Measurements from ENCODE around the gene CCR2.
A peak's percentile ranks its signal among the peaks of the same experiment; 100 is the strongest.

Gene CCR2

DNA sequence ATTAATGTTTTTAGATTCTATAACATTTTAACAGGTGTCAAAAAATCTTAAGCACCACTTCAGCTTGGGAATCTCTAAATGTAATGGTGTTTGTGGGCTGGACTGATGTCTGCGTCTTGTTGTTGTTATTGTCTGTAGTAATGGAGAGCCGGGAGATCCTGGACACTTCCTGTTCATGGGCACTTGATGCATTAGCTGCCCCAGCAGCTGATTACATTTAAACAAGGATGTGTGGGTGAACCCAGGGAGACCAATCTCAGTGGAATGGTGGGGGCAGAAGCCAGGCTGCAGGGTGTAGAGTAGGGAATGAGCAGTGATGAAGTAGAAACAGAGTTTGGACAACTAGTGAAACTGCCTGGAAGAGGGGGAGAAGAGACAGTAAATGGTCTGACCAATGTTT, 45.2 kb downstream of the CCR2 start:
- H3K27ac ChIP-seq (ENCODE audit: extremely low read depth, low read depth, low read length): no peak overlapping the region
- no peaks in the 10 kb centered on the region for H3K36me3 ChIP-seq (ENCODE audit: control insufficient read depth in 2 of 2, insufficient read depth in 1 of 2, low read length in 2 of 2)
- H3K9me3 ChIP-seq (ENCODE audit: control insufficient read depth, insufficient read depth, low read depth, low read length): no peaks in the 10 kb centered on the region
- no peak for TF ChIP-seq ZNF248 (tag by site-specific recombination; IDR thresholded peaks at IDR 0.05)
- TF ChIP-seq EGR2 (tag by site-specific recombination; IDR thresholded peaks at IDR 0.05; ENCODE audit: low read depth): 0 out of 2 replicates have a peak, but pooled peaks have one; percentile 15
- no peaks in the 10 kb centered on the region for H3K4me1 ChIP-seq (ENCODE audit: control insufficient read depth, insufficient read depth, low read length)
- POLR2A ChIA-PET: no interaction called here
- CTCF ChIA-PET: interaction anchor here (0.6 to 1.4 kb wide), 2 partner anchors 21 to 209 kb away, joined by 3 to 4 read pairs; no protein-coding TSS in a partner anchor
- H3K4me3 ChIP-seq (ENCODE audit: low read depth, low read length): no peak overlapping the region

DNA sequence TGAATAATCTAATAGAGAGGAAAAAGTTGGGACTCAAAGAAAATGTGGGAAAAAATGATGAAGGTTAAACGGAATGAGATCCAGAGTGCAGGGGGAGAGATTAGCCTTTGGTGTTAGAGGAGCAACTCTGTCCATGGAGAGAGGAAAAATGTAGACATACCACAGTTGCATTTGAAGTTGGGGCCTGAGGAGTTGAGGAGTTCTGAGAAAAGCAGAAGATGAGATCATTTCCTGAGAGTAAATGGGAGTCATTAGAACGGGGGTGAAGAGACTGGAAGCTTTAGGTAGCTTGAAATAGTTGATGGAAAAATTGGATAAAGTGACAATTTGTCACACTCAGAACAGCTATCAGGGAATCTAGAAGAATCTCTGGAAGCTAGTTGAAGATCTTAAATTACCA, 45.6 kb downstream of the CCR2 start:
- H3K4me3 ChIP-seq (ENCODE audit: low read depth, low read length): no peak overlapping the region
- no peaks in the 10 kb centered on the region for H3K36me3 ChIP-seq (ENCODE audit: control insufficient read depth in 2 of 2, insufficient read depth in 1 of 2, low read length in 2 of 2)
- no peak for TF ChIP-seq ZNF37A (tag by site-specific recombination; IDR thresholded peaks at IDR 0.05)
- TF ChIP-seq ZNF335 (tag by site-specific recombination; conservative IDR thresholded peaks at IDR 0.05): 0 out of 2 replicates have a peak, but pooled peaks have one; percentile 12
- CTCF ChIA-PET: interaction anchor here (0.6 to 1.1 kb wide), 2 partner anchors 21 to 209 kb away, joined by 3 read pairs; no protein-coding TSS in a partner anchor
- POLR2A ChIA-PET: no interaction called here
- no peaks in the 10 kb centered on the region for H3K9me3 ChIP-seq (ENCODE audit: control insufficient read depth, insufficient read depth, low read depth, low read length)
- H3K27ac ChIP-seq (ENCODE audit: extremely low read depth, low read depth, low read length): no peak overlapping the region
- no peaks in the 10 kb centered on the region for H3K4me1 ChIP-seq (ENCODE audit: control insufficient read depth, insufficient read depth, low read length)

DNA sequence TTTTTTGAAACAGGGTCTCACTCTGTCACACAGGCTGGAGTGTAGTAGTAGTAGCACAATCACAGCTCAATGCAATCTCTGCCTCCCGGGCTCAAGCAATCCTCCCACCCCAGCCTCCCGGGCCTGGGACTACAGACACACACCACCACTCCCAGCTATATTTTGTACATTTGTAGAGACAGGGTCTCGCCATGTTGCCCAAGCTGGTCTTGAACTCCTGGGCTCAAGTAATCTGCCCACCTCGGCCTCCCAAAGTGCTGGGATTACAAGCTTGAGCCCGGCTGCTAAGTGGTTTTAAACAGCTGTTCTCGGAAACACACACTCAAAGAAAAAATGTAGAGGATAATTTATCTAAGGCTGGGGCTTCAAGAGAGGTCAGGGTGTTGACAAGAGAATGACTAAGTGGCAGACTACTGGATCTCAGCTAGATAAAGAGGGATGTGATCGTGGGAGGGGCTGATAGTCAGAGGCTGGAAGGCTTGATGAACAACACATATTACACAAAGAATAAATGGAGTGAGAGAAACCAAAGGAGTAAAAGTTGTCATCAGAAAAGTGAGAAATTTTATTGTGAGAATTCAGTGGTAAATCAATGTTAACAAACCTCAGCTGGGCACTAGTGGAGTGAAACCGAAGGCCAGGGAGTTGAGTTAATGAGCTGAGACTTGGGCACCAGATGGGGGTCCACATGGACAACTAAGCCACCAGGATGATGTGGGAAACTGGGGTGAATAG, 46.3 kb downstream of the CCR2 start:
- no peak for TF ChIP-seq ZNF133 (tag by site-specific recombination; IDR thresholded peaks at IDR 0.05)
- TF ChIP-seq ZNF121 (tag by site-specific recombination; IDR thresholded peaks at IDR 0.05): no peak
- TF ChIP-seq OVOL3 (tag by site-specific recombination; IDR thresholded peaks at IDR 0.05): no peak
- no peak for TF ChIP-seq ZNF529 (tag by site-specific recombination; IDR thresholded peaks at IDR 0.05; ENCODE audit: insufficient replicate concordance)
- no peak for TF ChIP-seq HOXA7 (CRISPR knock-in tag; IDR thresholded peaks at IDR 0.05; ENCODE audit: borderline replicate concordance)
- no peak for TF ChIP-seq SCRT1 (tag by site-specific recombination; IDR thresholded peaks at IDR 0.05; ENCODE audit: borderline replicate concordance)
- TF ChIP-seq, protein P1, sequence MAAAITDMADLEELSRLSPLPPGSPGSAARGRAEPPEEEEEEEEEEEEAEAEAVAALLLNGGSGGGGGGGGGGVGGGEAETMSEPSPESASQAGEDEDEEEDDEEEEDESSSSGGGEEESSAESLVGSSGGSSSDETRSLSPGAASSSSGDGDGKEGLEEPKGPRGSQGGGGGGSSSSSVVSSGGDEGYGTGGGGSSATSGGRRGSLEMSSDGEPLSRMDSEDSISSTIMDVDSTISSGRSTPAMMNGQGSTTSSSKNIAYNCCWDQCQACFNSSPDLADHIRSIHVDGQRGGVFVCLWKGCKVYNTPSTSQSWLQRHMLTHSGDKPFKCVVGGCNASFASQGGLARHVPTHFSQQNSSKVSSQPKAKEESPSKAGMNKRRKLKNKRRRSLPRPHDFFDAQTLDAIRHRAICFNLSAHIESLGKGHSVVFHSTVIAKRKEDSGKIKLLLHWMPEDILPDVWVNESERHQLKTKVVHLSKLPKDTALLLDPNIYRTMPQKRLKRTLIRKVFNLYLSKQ (tag by site-specific recombination; IDR thresholded peaks at IDR 0.05; ENCODE audit: borderline replicate concordance): no peak
- no peak for TF ChIP-seq HOXC10 (CRISPR knock-in tag; IDR thresholded peaks at IDR 0.05)
- TF ChIP-seq ZBTB17 (tag by site-specific recombination; IDR thresholded peaks at IDR 0.05): no peak
- no peak for TF ChIP-seq ZNF571 (tag by site-specific recombination; IDR thresholded peaks at IDR 0.05)
- TF ChIP-seq ZNF701 (tag by site-specific recombination; IDR thresholded peaks at IDR 0.05): no peak
- no peak for TF ChIP-seq WT1 (tag by site-specific recombination; IDR thresholded peaks at IDR 0.05)
- no peak for TF ChIP-seq YY1 (tag by site-specific recombination; IDR thresholded peaks at IDR 0.05)
- TF ChIP-seq SETDB1 (IDR thresholded peaks at IDR 0.05; ENCODE audit: insufficient read length, low read length): no peak
- TF ChIP-seq MZF1 (tag by site-specific recombination; IDR thresholded peaks at IDR 0.05; ENCODE audit: borderline replicate concordance): no peak
- no peak for TF ChIP-seq ZNF791 (tag by site-specific recombination; IDR thresholded peaks at IDR 0.05)
- no peak for TF ChIP-seq ZNF311 (tag by site-specific recombination; IDR thresholded peaks at IDR 0.05; ENCODE audit: borderline replicate concordance)
- Histone ChIP-seq H3K27ac (ENCODE audit: extremely low read depth, low read depth, low read length) (no peak overlapping the region), H3K36me3 (ENCODE audit: control insufficient read depth in 2 of 2, insufficient read depth in 1 of 2, low read length in 2 of 2) (no peaks in the 10 kb centered on the region), H3K4me1 (ENCODE audit: control insufficient read depth, insufficient read depth, low read length) (no peaks in the 10 kb centered on the region), H3K4me3 (ENCODE audit: low read depth, low read length) (no peak overlapping the region), H3K9me3 (ENCODE audit: control insufficient read depth, insufficient read depth, low read depth, low read length) (no peaks in the 10 kb centered on the region)
- POLR2A ChIA-PET: no interaction called here
- CTCF ChIA-PET: interaction anchor here (1.1 kb wide), 1 partner anchor 22 kb away, joined by 3 read pairs; no protein-coding TSS in a partner anchor

All from HEK293 (cell line).